OCI-LY3 (cell line): ENCODE data around the gene VPS13D.

Source experiments
- EZH2phosphoT487 ChIP-seq: fragments of 200-600 bp; shearing (Covaris generic); IDR thresholded peaks from 2 replicates; pipeline ENCODE4 v1.6.1; 2018; ENCODE audit warnings: antibody characterized with exemption, mixed run types, low read depth
- TF ChIP-seq, protein P1 (sequence below): fragments of 200-600, 300-600 bp; sonication (generic); IDR thresholded peaks from 2 replicates; pipeline ENCODE4 v1.5.1; 2014; ENCODE audit warnings: antibody characterized with exemption, low read length, low read depth

DNA sequence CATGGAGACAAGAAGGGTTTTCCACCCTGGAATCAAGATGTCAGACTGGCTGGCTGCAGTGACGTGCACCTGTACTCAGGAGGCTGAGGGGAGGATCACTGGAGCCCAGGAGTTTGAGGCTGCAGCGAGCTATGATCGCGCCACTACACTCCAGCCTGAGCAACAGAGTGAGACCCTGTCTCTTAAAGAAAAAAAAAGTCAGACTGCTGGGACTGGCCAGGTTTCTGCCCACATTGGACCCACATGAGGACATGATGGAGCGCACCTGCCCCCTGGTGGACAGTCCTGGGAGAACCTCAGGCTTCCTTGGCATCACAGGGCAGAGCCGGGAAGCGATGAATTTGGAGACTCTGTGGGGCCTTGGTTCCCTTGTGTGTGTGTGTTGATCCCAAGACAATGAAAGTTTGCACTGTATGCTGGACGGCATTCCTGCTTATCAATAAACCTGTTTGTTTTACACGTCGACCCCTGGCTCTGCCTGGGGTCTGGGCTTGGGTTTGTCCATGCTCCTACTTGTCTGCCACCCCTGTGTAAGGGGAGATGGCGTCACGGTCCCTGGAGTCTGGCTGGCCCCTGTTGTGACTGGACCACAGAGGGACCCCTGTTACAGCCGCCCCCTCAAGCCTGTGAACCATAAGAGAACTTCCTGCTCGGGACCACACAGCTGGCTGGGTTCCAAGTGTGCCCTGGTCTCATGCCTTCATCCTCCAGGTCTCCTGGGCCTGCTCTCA lies 20.9 kb upstream of the VPS13D start:
- TF ChIP-seq, protein P1, sequence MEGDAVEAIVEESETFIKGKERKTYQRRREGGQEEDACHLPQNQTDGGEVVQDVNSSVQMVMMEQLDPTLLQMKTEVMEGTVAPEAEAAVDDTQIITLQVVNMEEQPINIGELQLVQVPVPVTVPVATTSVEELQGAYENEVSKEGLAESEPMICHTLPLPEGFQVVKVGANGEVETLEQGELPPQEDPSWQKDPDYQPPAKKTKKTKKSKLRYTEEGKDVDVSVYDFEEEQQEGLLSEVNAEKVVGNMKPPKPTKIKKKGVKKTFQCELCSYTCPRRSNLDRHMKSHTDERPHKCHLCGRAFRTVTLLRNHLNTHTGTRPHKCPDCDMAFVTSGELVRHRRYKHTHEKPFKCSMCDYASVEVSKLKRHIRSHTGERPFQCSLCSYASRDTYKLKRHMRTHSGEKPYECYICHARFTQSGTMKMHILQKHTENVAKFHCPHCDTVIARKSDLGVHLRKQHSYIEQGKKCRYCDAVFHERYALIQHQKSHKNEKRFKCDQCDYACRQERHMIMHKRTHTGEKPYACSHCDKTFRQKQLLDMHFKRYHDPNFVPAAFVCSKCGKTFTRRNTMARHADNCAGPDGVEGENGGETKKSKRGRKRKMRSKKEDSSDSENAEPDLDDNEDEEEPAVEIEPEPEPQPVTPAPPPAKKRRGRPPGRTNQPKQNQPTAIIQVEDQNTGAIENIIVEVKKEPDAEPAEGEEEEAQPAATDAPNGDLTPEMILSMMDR, result peak; percentile 75
- no peak for TF ChIP-seq EZH2phosphoT487
